Heart left ventricle (tissue), 16 donors: Measurements from ENCODE around the gene WFDC12. TPM values are rescaled to one million over a fixed set of nuclear protein-coding genes. Genes with fewer than 3 reads are reported as not detected.

Experiments
- ATAC-seq, 4 donors: fragments of 200-7000 bp; cut with Tn5 transposase; one replicate each; pipeline ENCODE4 v1.9.1; 2020 to 2022; ENCODE audit warnings: moderate library complexity in 4 of 4, mild to moderate bottlenecking in 3 of 4, moderate number of reproducible peaks in 1 of 4
- DNase-seq, 5 donors: peaks; one replicate each; pipeline ENCODE4 v3.0.0-alpha.2; 2020
- H3K27ac ChIP-seq, 12 donors: fragments of 200-600 bp; sonication (generic) in 4 of 12; one replicate each; pipeline versions ENCODE4 v1.5.0 to v1.8.0; 2016 to 2022; ENCODE audit warnings: mild to moderate bottlenecking in 2 of 12
- H3K27me3 ChIP-seq, 9 donors: fragments of 200-600 bp; sonication (generic) in 2 of 9; one replicate each; pipeline versions ENCODE4 v1.5.1 to v1.8.0; 2016 to 2022; ENCODE audit warnings: mild to moderate bottlenecking in 3 of 9
- H3K36me3 ChIP-seq, 9 donors: fragments of 200-600 bp; sonication (generic) in 2 of 9; one replicate each; pipeline versions ENCODE4 v1.5.0 to v1.8.0; 2018 to 2022; ENCODE audit warnings: mild to moderate bottlenecking in 2 of 9
- H3K4me1 ChIP-seq, 12 donors: fragments of 200-600 bp; sonication (generic) in 4 of 12; one replicate each; pipeline versions ENCODE4 v1.5.0 to v1.8.0; 2016 to 2022; ENCODE audit warnings: mild to moderate bottlenecking in 3 of 12
- H3K4me3 ChIP-seq, 12 donors: fragments of 200-600 bp; sonication (generic) in 4 of 12; one replicate each; pipeline versions ENCODE4 v1.5.0 to v1.8.0; 2017 to 2022; ENCODE audit warnings: mild to moderate bottlenecking in 9 of 12, moderate library complexity in 4 of 12
- H3K9me3 ChIP-seq, 12 donors: fragments of 200-600 bp; sonication (generic) in 4 of 12; one replicate each; pipeline versions ENCODE4 v1.5.0 to v1.8.0; 2016 to 2022; ENCODE audit warnings: mild to moderate bottlenecking in 1 of 12
- CTCF ChIP-seq, 12 donors: fragments of 200-600 bp; sonication (generic) in 4 of 12; IDR thresholded peaks; one replicate each; pipeline versions ENCODE4 v1.5.0 to v1.8.0; 2018 to 2022; ENCODE audit warnings: antibody characterized with exemption in 12 of 12, mild to moderate bottlenecking in 5 of 12
- POLR2A ChIP-seq, 2 donors: fragments of 450-650 bp; IDR thresholded peaks; one replicate each; pipeline ENCODE4 v1.6.1; 2017; ENCODE audit warnings: antibody characterized with exemption in 2 of 2, mild to moderate bottlenecking in 2 of 2, moderate library complexity in 2 of 2
- WGBS, 4 donors: extraction: QIAGEN DNeasy Blood & Tissue Kit in 2 of 4; methylation state at CpG; one replicate each; pipeline versions ENCODE4 v1.1.5 to v1.1.7; 2013 to 2018; 5-methylcytosine and 5-hydroxymethylcytosine counted together
- intact Hi-C, 10 donors: fragments of 100-400 bp; cut with DNase I; formaldehyde crosslinking; loops; one replicate each; pipeline versions ENCODE4 v1.11.1 to v1.14.2; 2022
- polyA plus RNA-seq, 2 donors: library from polyadenylated mRNA; stranded (reverse); fragments of 200-250 nt; gene quantifications; one replicate each; pipeline ENCODE4 v1.2.3, GENCODE V29; 2013
- total RNA-seq, 9 donors: library from RNA; depleted of rRNA in 2 of 9; stranded (reverse); fragments of >200 nt in 2 of 9; fragmentation: NEBNext Ultra II Directional in 3 of 9; extraction: Animal tissue kit (Norgen Biotek cat#: 25700) in 3 of 9; gene quantifications; one replicate each; pipeline versions ENCODE4 v1.1.0 to v1.2.4, GENCODE V29; 2016 to 2023
- donor health status: ischemic (EF 13 %, LVEDD 7.1; RV severe dilation, severe dysfunction).
- donor health status: healthy with polysubstance abuse.
- donor health status: DM: no; HTN: yes; CAD: no.
- donor health status: DM: no; HTN: no; CAD: no.
- donor health status: ischemic (EF 25% LVEDD 6.9; RV normal size, moderate dysfunction).
- donor health status: ischemic (EF 25% LVEDD 5.7; RV mildly dilated, moderate dysfunction).
- donor health status: healthy.
- donor health status: DM: yes; HTN: yes; CAD: no.
- donor health status: ischemic (EF 35%, LVEDD 5.7; RV mildly dilated, moderate dysfunction).
- donor health status: nonischemic (EF 11% LVEDD 7.7; RV severe dilation, severe dysfunction).
- donor health status: DM: yes; HTN: yes; CAD: no.
- donor health status: PGD.
- donor health status: ischemic (EF 29% LVEDD 5.4; RV normal size, mild dysfunction).
- donor health status: nonischemic (EF 23%, LVEDD 6.1; RV moderate dilation, normal function).

Gene WFDC12
- total and polyA plus RNA-seq, 11 donors: not detected

GRCh38 chr20:45101333-45101850, 22.9 kb downstream of the WFDC12 start:
- Histone ChIP-seq H3K36me3 (no peaks in the 10 kb centered on the region), H3K4me3 (no peak overlapping the region), H3K4me1 (peaks cover 0 to 19% (median 4%) of the 10 kb centered on the region in 12 donors), H3K27ac (no peak overlapping the region), H3K27me3 (peaks cover 22 to 59% (median 35%) of the 10 kb centered on the region in 9 donors), H3K9me3 (peaks cover 0 to 3% (median 0%) of the 10 kb centered on the region in 12 donors)
- TF ChIP-seq CTCF (IDR thresholded peaks at IDR 0.05): no peak
- TF ChIP-seq POLR2A (IDR thresholded peaks at IDR 0.05): no peak
- intact Hi-C loops: no loop called here
- no peak for DNase-seq
- no peak for ATAC-seq
- 66 to 80% (median 70%) methylated on average over 6 of the region's 6 CpGs for WGBS, 4 donors

GRCh38 chr20:45100563-45101245, 23.6 kb downstream of the WFDC12 start, which contains the start of gene KCNS1:
TSS of gene KCNS1 (minus strand) at chr20:45101127. CDS start at chr20:45099236, 1,891 bp downstream.
- Histone ChIP-seq H3K27ac (no peak within 1 kb of the TSS), H3K36me3 (no peaks in the 10 kb centered on the region), H3K4me1 (peaks cover 0 to 19% (median 4%) of the 10 kb centered on the region in 12 donors), H3K27me3 (peaks cover 22 to 64% (median 39%) of the 10 kb centered on the region in 9 donors), H3K4me3 (peak within 1 kb of the TSS in 1 of 12 donors; percentile 10), H3K9me3 (peaks cover 0 to 3% (median 0%) of the 10 kb centered on the region in 12 donors)
- TF ChIP-seq CTCF (IDR thresholded peaks at IDR 0.05) (no peak), POLR2A (IDR thresholded peaks at IDR 0.05) (no peak)
- 5 to 25% (median 8%) methylated on average over 7 to 38 of the region's 38 CpGs for WGBS, 4 donors
- intact Hi-C loops: no loop called here
- ATAC-seq (peak in 1 of 4 donors; percentile 26), DNase-seq (no peak)

- DNase-seq: no peak
Measured at GRCh38 chr20:45098103-45098773, 26.0 kb downstream of the WFDC12 start.

More at GRCh38 chr20:45098103-45098773, 26.0 kb downstream of the WFDC12 start:
- TF ChIP-seq CTCF (IDR thresholded peaks at IDR 0.05) (peak in 1 of 12 donors; percentile 6), POLR2A (IDR thresholded peaks at IDR 0.05) (no peak)
- H3K4me1 ChIP-seq: peaks cover 0 to 19% (median 4%) of the 10 kb centered on the region in 12 donors
- H3K4me3 ChIP-seq: peak overlapping the region in 8 of 12 donors; percentile 1 to 42 (median 18)
- peaks cover 0 to 3% (median 0%) of the 10 kb centered on the region in 12 donors for H3K9me3 ChIP-seq
- ATAC-seq: peak in 2 of 4 donors; percentile 7 to 27
- intact Hi-C loops: loop anchor here in 8 of 10 donors (5.0 to 10.0 kb wide), 4 partner anchors 56 to 197 kb away; no protein-coding TSS in a partner anchor
- 3 to 9% (median 5%) methylated on average over 26 to 91 of the region's 91 CpGs for WGBS, 4 donors
- peaks cover 22 to 62% (median 36%) of the 10 kb centered on the region in 9 donors for H3K27me3 ChIP-seq
- H3K36me3 ChIP-seq: no peaks in the 10 kb centered on the region
- no peak overlapping the region for H3K27ac ChIP-seq
